Uterus (tissue), 4 donors: Measurements from ENCODE around the gene MORC1. TPM values are rescaled to one million over a fixed set of nuclear protein-coding genes. Genes with fewer than 3 reads are reported as not detected.

ENCODE experiments used
- DNase-seq, 2 donors: peaks; one replicate each; pipeline ENCODE4 v3.0.0-alpha.2; 2019 to 2020
- H3K27ac ChIP-seq, 2 donors: fragments of 200-600 bp; sonication (generic); 1 replicate in 1 of 2; 2 replicates in 1 of 2; pipeline ENCODE4 v1.5.1; 2016 to 2018
- H3K27me3 ChIP-seq, 2 donors: fragments of 200-600 bp; sonication (generic); one replicate each; pipeline ENCODE4 v1.5.1; 2018 to 2019; ENCODE audit warnings: control low read depth in 1 of 2
- H3K36me3 ChIP-seq, 2 donors: fragments of 200-600 bp; sonication (generic); one replicate each; pipeline ENCODE4 v1.5.1; 2019; ENCODE audit warnings: control low read depth in 1 of 2
- H3K4me1 ChIP-seq, 2 donors: fragments of 200-600 bp; sonication (generic); one replicate each; pipeline ENCODE4 v1.5.1; 2018 to 2019; ENCODE audit warnings: control low read depth in 1 of 2
- H3K4me3 ChIP-seq, 2 donors: fragments of 200-600 bp; sonication (generic); 1 replicate in 1 of 2; 2 replicates in 1 of 2; pipeline ENCODE4 v1.5.1; 2018 to 2019; ENCODE audit warnings: mild to moderate bottlenecking in 1 of 2
- H3K9me3 ChIP-seq, 2 donors: fragments of 200-600 bp; sonication (generic); one replicate each; pipeline ENCODE4 v1.5.1; 2019; ENCODE audit warnings: control low read depth in 1 of 2
- POLR2A ChIP-seq, 2 donors: fragments of 450-650 bp; IDR thresholded peaks; one replicate each; pipeline ENCODE4 v1.6.1; 2016; ENCODE audit warnings: antibody characterized with exemption in 2 of 2, mild to moderate bottlenecking in 1 of 2, moderate library complexity in 1 of 2
- intact Hi-C: fragments of 100-400 bp; cut with DNase I; formaldehyde crosslinking; loops from one replicate; pipeline ENCODE4 v1.15.1; 2023; ENCODE audit warnings: low total_unique reads
- small RNA-seq: library from RNA; depleted of rRNA; stranded (forward); fragments of <200 nt; gene quantifications from one replicate; pipeline ENCODE3, GENCODE V24; 2016
- total RNA-seq, 4 donors: library from RNA; depleted of rRNA in 3 of 4; stranded (reverse); fragments of >200 nt in 3 of 4; gene quantifications; one replicate each; pipeline versions ENCODE4 v1.1.0 to v1.2.4, GENCODE V29; 2014 to 2023
- TF ChIP-seq, protein P1 (sequence below), 4 experiments: fragments of 200-600 bp in 2 of 4; fragments of 450-650 bp in 2 of 4; sonication (generic) in 2 of 4; IDR thresholded peaks; one replicate each; pipeline ENCODE4 v1.5.1; 2016 to 2019; ENCODE audit warnings: antibody characterized with exemption in 4 of 4, mild to moderate bottlenecking in 2 of 4, moderate library complexity in 1 of 4
- donor health status: DM: yes; HTN: yes; CAD: no.

MORC1 gene
- total RNA-seq, 4 donors from 2014 or later = not detected

DNA sequence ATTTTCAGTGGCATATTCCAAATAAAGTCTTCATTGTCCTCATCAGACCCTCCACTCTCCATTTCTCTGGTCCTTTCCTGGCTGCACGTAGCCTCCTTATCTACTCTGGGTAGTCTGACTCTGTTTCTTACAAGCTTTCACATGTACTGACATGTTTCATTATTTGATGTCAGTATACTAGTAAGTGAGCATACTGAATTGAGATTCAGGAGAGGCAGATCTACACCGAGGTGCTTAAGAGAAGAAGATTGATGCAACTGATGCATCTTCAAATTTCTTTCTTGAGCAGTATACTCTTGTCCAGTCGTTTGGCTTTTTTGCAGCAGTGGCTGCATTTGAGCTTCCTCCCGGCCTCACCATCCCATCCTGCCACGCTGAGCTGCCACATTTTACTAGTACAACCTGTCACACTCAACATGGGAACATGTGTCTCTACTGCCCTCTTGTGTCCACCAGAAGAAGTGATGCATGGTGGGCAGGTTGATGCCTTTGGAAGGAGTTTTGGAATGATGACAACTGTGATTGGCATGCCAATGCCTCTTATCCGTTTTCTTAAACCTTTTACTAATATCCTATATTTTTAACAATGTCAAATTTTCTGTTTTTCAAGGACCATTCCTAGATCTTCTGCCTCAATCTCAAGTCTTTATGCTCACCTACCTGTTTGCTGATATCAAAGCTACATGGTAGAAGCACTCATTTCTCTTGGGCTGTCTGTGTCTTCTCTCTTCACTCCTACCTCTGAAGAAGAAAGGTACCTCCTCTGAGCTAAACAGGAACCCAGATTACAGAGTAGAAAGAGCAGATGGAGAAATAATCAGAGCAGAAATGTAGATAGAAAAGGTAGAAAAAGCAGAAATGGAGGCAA lies 202.9 kb downstream of the MORC1 start:
- H3K36me3 ChIP-seq = no peaks in the 10 kb centered on the region
- DNase-seq = peak in 1 of 2 donors; percentile 17
- no peak overlapping the region for H3K27ac ChIP-seq
- no peak overlapping the region for H3K4me3 ChIP-seq
- no peaks in the 10 kb centered on the region for H3K9me3 ChIP-seq
- TF ChIP-seq, protein P1, sequence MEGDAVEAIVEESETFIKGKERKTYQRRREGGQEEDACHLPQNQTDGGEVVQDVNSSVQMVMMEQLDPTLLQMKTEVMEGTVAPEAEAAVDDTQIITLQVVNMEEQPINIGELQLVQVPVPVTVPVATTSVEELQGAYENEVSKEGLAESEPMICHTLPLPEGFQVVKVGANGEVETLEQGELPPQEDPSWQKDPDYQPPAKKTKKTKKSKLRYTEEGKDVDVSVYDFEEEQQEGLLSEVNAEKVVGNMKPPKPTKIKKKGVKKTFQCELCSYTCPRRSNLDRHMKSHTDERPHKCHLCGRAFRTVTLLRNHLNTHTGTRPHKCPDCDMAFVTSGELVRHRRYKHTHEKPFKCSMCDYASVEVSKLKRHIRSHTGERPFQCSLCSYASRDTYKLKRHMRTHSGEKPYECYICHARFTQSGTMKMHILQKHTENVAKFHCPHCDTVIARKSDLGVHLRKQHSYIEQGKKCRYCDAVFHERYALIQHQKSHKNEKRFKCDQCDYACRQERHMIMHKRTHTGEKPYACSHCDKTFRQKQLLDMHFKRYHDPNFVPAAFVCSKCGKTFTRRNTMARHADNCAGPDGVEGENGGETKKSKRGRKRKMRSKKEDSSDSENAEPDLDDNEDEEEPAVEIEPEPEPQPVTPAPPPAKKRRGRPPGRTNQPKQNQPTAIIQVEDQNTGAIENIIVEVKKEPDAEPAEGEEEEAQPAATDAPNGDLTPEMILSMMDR (IDR thresholded peaks at IDR 0.05) = peak; percentile 50 to 61 (median 54)
- TF ChIP-seq POLR2A (IDR thresholded peaks at IDR 0.05) = no peak
- no peaks in the 10 kb centered on the region for H3K27me3 ChIP-seq
- intact Hi-C loops = no loop called here
- H3K4me1 ChIP-seq = no peaks in the 10 kb centered on the region

DNA sequence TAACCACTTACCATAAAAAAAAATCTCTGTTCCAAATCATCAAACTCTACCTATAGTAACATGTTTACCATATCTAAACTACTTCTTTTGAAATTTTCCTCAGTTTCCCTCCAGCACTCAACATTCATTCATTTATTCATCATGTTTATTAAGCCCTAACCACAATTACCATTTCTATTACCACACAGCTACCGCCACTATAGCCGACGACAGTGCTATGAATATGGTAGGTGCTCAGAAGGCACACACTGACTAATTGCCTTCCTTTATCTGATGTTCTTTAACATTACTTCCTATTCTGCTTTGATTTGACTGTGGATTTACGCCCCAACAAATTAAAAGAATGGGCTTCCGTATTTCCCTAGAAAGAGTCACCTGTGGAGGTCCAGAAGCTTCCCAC lies 208.1 kb downstream of the MORC1 start:
- TF ChIP-seq, protein P1 (IDR thresholded peaks at IDR 0.05) = no peak
- TF ChIP-seq POLR2A (IDR thresholded peaks at IDR 0.05) = no peak
- H3K9me3 ChIP-seq = no peaks in the 10 kb centered on the region
- DNase-seq = no peak
- H3K27me3 ChIP-seq = no peaks in the 10 kb centered on the region
- no peaks in the 10 kb centered on the region for H3K4me1 ChIP-seq
- intact Hi-C loops = no loop called here
- H3K36me3 ChIP-seq = no peaks in the 10 kb centered on the region
- no peak overlapping the region for H3K4me3 ChIP-seq
- H3K27ac ChIP-seq = no peak overlapping the region

Small RNA genes within 50 kb of the gene (small RNA-seq; reads per million reads assigned to genes)
- gene RF00012 = not detected

Other genes with a start within 250 kb of the MORC1 start
- gene GUCA1C, start 164.3 kb downstream of the MORC1 start, total RNA-seq = not detected
- not detected for gene C3orf85, start 18.6 kb upstream of the MORC1 start, total RNA-seq
- not detected for gene DPPA2, start 198.4 kb upstream of the MORC1 start, total RNA-seq
- under 1 TPM in 1 of 4 donors, not detected in 3; 0.90 TPM for gene DPPA4, start 219.4 kb upstream of the MORC1 start, total RNA-seq